Mucosa of rectum (tissue), 2 donors: Measurements from ENCODE around the gene ENOSF1.

Experiments used
- H3K27ac ChIP-seq, 2 donors: one replicate each; pipeline ENCODE4 v1.7.0; 2013; ENCODE audit warnings: inconsistent platforms in 2 of 2, low read depth in 2 of 2, low read length in 2 of 2
- H3K27me3 ChIP-seq, 2 donors: one replicate each; pipeline ENCODE4 v1.7.0; 2013; ENCODE audit warnings: low read length in 2 of 2; ENCODE audit not compliant: control insufficient read depth in 2 of 2, insufficient read depth in 2 of 2
- H3K36me3 ChIP-seq, 2 donors: one replicate each; pipeline ENCODE4 v1.7.0; 2013; ENCODE audit warnings: low read length in 2 of 2; ENCODE audit not compliant: control insufficient read depth in 2 of 2, insufficient read depth in 2 of 2
- H3K4me1 ChIP-seq, 2 donors: one replicate each; pipeline ENCODE4 v1.7.0; 2013; ENCODE audit warnings: low read length in 2 of 2, mild to moderate bottlenecking in 1 of 2; ENCODE audit not compliant: control insufficient read depth in 2 of 2, insufficient read depth in 2 of 2
- H3K4me3 ChIP-seq, 2 donors: one replicate each; pipeline ENCODE4 v1.7.0; 2013; ENCODE audit warnings: low read length in 2 of 2
- H3K9ac ChIP-seq, 2 donors: one replicate each; pipeline ENCODE4 v1.7.0; 2013; ENCODE audit warnings: low read length in 2 of 2, low read depth in 1 of 2, mild to moderate bottlenecking in 1 of 2
- H3K9me3 ChIP-seq, 2 donors: one replicate each; pipeline ENCODE4 v1.7.0; 2013; ENCODE audit warnings: low read length in 2 of 2; ENCODE audit not compliant: control insufficient read depth in 2 of 2
- donor health status: healthy.
- donor health status: Normal muscosa, but diverticular disease.

ENOSF1 gene

GRCh38 chr18:676069-676468 lies 36.4 kb downstream of the ENOSF1 start:
- Histone ChIP-seq H3K36me3 (peaks cover 30 to 45% of the 10 kb centered on the region in 2 donors), H3K9me3 (no peaks in the 10 kb centered on the region), H3K9ac (no peak overlapping the region), H3K27me3 (no peaks in the 10 kb centered on the region), H3K27ac (no peak overlapping the region), H3K4me1 (no peaks in the 10 kb centered on the region), H3K4me3 (no peak overlapping the region)

DNA sequence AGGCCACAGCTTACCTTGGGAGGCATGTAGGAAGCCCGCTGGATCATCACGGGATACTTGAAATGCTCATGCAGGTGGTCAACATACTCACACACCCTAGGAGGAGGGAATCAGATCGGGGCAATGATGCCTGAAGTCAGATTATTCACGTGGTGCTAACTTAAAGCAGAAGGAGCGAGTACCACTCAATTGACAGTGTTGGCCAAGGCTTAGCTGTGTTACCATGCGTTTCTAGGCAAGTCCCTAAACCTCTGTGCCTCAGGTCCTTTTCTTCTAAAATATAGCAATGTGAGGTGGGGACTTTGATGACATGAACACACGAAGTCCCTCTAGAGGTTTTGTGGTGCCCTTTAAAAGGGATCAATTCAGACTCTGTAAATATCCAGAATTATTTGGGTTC lies 37.1 kb downstream of the ENOSF1 start:
- Histone ChIP-seq H3K9ac (no peak overlapping the region), H3K4me3 (no peak overlapping the region), H3K4me1 (no peaks in the 10 kb centered on the region), H3K9me3 (no peaks in the 10 kb centered on the region), H3K36me3 (peaks cover 35 to 50% of the 10 kb centered on the region in 2 donors), H3K27me3 (no peaks in the 10 kb centered on the region), H3K27ac (no peak overlapping the region)

DNA sequence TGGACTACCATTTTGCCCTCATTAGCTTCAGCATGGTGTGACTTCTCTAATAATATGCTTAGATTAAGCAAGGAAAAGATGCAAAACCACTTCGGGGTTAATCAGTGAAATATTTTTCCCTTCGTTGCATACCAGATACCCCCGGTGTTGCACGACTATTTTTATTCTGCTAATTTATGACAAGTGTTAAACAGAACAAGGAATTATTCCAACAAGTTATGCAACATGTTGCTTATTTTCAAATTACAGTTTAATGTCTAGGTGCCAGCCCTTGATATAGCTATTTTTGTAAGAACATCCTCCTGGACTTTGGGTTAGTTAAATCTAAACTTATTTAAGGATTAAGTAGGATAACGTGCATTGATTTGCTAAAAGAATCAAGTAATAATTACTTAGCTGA lies 38.7 kb downstream of the ENOSF1 start:
- Histone ChIP-seq H3K27me3 (no peaks in the 10 kb centered on the region), H3K27ac (no peak overlapping the region), H3K9me3 (no peaks in the 10 kb centered on the region), H3K9ac (no peak overlapping the region), H3K4me1 (no peaks in the 10 kb centered on the region), H3K4me3 (no peak overlapping the region), H3K36me3 (peaks cover 40 to 42% of the 10 kb centered on the region in 2 donors)

GRCh38 chr18:673317-673716 lies 39.1 kb downstream of the ENOSF1 start:
- no peaks in the 10 kb centered on the region for H3K9me3 ChIP-seq
- H3K4me1 ChIP-seq: no peaks in the 10 kb centered on the region
- no peak overlapping the region for H3K4me3 ChIP-seq
- no peak overlapping the region for H3K9ac ChIP-seq
- H3K27ac ChIP-seq: no peak overlapping the region
- no peaks in the 10 kb centered on the region for H3K27me3 ChIP-seq
- peaks cover 39 to 42% of the 10 kb centered on the region in 2 donors for H3K36me3 ChIP-seq

- Histone ChIP-seq H3K36me3 (peaks cover 29 to 30% of the 10 kb centered on the region in 2 donors), H3K4me1 (no peaks in the 10 kb centered on the region), H3K4me3 (no peak overlapping the region), H3K9ac (no peak overlapping the region), H3K27ac (no peak overlapping the region), H3K27me3 (no peaks in the 10 kb centered on the region), H3K9me3 (no peaks in the 10 kb centered on the region)
These were observed 41.0 kb downstream of the ENOSF1 start for GRCh38 chr18:671405-671804.

- peaks cover 29 to 30% of the 10 kb centered on the region in 2 donors for H3K36me3 ChIP-seq
- H3K9me3 ChIP-seq: no peaks in the 10 kb centered on the region
- no peak overlapping the region for H3K4me3 ChIP-seq
- no peak overlapping the region for H3K27ac ChIP-seq
- no peaks in the 10 kb centered on the region for H3K27me3 ChIP-seq
- H3K9ac ChIP-seq: no peak overlapping the region
- no peaks in the 10 kb centered on the region for H3K4me1 ChIP-seq
These were observed 41.9 kb downstream of the ENOSF1 start for GRCh38 chr18:670522-670921.

DNA sequence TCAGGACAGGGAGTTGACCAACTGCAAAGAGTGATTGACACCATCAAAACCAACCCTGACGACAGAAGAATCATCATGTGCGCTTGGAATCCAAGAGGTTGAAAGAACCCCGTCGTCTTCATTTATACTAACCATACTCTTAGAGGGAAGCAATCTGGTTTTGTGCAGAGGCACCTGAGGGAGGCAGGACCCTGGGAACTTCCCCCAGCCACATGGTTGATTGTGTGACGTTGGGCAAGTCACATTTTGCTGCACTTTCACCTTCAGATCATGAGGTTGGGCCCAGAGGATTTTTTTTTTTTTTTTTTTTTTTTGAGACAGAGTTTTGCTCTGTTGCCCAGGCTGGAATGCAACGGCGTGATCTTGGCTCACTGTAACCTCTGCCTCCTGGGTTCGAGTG lies 43.4 kb downstream of the ENOSF1 start:
- H3K36me3 ChIP-seq: peaks cover 22 to 25% of the 10 kb centered on the region in 2 donors
- no peak overlapping the region for H3K9ac ChIP-seq
- H3K27ac ChIP-seq: no peak overlapping the region
- H3K4me1 ChIP-seq: no peaks in the 10 kb centered on the region
- H3K9me3 ChIP-seq: no peaks in the 10 kb centered on the region
- H3K4me3 ChIP-seq: no peak overlapping the region
- H3K27me3 ChIP-seq: no peaks in the 10 kb centered on the region

- H3K9ac ChIP-seq: no peak overlapping the region
- no peaks in the 10 kb centered on the region for H3K4me1 ChIP-seq
- no peak overlapping the region for H3K4me3 ChIP-seq
- no peaks in the 10 kb centered on the region for H3K9me3 ChIP-seq
- peaks cover 18 to 25% of the 10 kb centered on the region in 2 donors for H3K36me3 ChIP-seq
- H3K27ac ChIP-seq: no peak overlapping the region
- H3K27me3 ChIP-seq: no peaks in the 10 kb centered on the region
These were observed 44.2 kb downstream of the ENOSF1 start for GRCh38 chr18:668260-668659.

DNA sequence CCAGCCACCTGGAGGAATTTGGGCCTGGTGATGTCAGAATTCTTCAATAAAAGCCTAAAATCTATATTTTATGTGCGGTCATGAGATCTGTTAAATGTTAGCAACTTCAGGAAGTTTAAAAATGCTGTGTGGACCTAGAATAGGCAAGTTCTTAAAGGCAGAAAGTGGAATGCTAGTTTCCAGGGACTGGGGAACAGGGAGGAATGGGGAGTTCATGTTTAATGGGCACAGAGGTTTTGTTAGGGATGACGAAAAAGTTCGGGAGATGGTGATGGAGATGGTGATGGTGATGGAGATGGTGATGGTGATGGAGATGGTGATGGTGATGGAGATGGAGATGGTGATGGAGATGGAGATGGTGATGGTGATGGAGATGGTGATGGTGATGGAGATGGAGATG lies 45.8 kb downstream of the ENOSF1 start:
- Histone ChIP-seq H3K36me3 (peaks cover 12 to 16% of the 10 kb centered on the region in 2 donors), H3K27me3 (no peaks in the 10 kb centered on the region), H3K27ac (no peak overlapping the region), H3K4me1 (no peaks in the 10 kb centered on the region), H3K4me3 (no peak overlapping the region), H3K9me3 (no peaks in the 10 kb centered on the region), H3K9ac (no peak overlapping the region)

- H3K27me3 ChIP-seq: no peaks in the 10 kb centered on the region
- H3K9me3 ChIP-seq: no peaks in the 10 kb centered on the region
- H3K9ac ChIP-seq: no peak overlapping the region
- H3K36me3 ChIP-seq: peaks cover 8 to 16% of the 10 kb centered on the region in 2 donors
- H3K4me3 ChIP-seq: no peak overlapping the region
- no peak overlapping the region for H3K27ac ChIP-seq
- H3K4me1 ChIP-seq: no peaks in the 10 kb centered on the region
These were observed 46.3 kb downstream of the ENOSF1 start for GRCh38 chr18:666177-666576.

DNA sequence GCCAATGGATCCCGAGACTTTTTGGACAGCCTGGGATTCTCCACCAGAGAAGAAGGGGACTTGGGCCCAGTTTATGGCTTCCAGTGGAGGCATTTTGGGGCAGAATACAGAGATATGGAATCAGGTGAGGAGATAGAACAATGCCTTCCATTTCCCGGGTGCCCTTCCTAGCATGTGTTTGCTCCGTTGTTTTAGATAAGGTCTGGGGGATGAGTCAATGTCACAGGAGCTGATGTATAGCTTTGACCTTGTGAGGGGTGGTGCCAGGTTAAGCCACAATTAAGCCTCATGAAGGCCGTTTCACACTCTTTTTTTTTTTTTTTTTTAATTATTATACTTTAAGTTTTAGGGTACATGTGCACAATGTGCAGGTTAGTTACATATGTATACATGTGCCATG lies 50.2 kb downstream of the ENOSF1 start:
- peaks cover 0 to 2% of the 10 kb centered on the region in 2 donors for H3K27me3 ChIP-seq
- peaks cover 3 to 7% of the 10 kb centered on the region in 2 donors for H3K4me1 ChIP-seq
- no peak overlapping the region for H3K4me3 ChIP-seq
- H3K36me3 ChIP-seq: peaks cover 0 to 5% of the 10 kb centered on the region in 2 donors
- no peak overlapping the region for H3K27ac ChIP-seq
- no peaks in the 10 kb centered on the region for H3K9me3 ChIP-seq
- H3K9ac ChIP-seq: no peak overlapping the region
